ENCODE data around the gene BAMBI.

BAMBI gene

DNA sequence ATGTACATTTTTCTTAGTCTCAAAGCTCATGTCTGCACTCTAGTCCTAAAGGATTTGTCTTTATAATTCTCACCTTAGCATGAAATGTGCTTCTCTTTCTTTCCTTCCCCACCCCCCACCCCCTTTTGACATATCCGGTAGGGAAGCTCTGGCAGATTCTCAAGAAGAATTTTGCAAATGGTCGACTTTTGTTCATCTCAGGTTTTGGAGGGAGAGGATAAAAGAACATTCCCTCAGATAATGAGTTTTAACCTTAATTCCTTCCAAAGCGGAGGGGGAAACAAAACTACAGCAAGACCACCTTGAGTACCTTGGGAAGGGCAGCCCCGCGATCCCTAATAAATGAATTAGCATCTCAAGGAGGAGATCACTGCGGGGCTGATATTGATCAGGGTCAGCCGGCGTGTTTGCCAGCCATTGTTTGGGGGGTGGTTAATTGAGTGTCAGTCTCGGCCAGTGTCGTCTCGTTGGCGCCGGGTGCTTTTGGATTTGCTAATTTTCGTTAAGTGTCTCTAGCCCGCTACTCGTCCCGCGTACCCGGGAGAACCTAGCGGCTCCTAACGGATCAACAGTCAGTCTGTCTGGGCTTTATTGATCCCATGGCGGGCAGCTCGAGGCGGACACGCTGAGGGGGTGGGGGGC is 874 bp upstream of the BAMBI start:
- DNase-seq (ENCODE audit: low read depth) = no peak

DNA sequence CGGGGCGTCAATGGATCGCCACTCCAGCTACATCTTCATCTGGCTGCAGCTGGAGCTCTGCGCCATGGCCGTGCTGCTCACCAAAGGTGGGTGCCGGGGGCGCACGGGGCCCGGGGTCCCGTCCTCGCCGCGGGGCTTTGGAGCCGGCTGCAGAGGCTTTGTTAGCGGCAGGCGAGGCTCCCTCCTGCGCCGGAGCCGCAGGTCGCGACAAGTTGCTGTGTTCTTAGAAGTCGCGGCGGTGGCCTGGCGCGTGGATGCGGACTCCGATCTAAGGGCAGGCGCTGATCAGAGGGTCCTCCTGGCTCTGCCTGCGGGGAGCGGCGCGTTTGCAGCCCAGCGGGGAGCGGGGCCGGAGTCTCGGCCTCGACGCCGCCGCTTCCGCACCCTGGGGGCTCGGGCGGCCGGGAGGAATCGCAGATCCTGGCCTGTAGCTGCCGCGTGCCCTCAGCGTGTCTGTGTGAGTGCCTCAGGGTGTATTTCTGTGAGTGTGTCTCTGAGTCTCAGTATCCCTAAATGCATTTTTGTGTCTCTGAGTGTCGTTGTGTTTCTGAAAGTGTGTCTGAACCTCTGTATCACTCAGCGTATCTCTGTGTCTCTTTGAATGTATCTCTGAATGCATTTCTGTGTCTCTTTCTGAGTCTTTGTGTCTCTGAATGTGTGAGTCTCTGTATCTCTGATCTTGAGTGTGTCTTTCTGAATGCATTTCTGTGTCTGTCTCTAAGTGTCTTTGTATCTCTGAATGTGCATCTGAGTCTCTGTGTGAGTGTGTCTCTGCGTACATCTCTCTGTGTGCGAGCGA is 766 bp downstream of the BAMBI start:
- DNase-seq (ENCODE audit: low read depth) = no peak

DNA sequence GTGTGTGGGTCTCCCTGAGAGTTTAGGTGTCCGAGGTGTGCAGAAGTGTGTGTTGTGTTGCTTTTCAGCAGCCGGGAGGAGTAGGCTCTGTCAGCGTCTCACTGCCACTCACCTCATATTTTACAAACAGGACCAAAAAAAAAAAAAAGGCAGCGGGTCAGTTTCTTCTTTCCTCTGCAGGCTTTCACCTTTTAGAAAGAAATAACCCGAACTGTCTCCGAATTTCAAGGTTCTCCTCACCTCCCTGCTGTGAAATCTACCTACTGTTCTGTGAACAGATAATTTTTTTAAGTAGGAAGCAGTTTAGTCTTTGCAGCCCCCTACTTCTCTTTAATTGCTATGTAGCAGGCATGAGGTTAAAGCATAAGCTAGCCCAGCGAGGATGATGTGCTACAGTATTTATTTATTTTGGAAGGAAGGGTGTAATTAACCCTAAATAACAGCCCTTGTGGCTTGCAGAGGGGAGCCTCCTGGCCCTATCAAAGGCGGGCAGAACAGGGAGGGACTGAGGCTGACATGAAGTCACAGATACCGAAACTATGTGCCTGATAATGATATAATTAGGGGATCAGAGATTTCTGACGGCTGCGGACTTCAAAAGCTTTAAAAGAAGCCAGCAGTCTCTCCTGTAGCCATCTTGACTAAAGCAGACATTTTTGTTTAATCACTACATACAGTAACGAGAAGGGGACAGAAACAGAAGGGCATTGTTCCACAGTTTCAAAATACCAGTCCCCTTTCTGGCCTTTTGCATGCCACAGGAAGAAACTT is 1.6 kb downstream of the BAMBI start:
- DNase-seq (ENCODE audit: low read depth) = no peak

DNA sequence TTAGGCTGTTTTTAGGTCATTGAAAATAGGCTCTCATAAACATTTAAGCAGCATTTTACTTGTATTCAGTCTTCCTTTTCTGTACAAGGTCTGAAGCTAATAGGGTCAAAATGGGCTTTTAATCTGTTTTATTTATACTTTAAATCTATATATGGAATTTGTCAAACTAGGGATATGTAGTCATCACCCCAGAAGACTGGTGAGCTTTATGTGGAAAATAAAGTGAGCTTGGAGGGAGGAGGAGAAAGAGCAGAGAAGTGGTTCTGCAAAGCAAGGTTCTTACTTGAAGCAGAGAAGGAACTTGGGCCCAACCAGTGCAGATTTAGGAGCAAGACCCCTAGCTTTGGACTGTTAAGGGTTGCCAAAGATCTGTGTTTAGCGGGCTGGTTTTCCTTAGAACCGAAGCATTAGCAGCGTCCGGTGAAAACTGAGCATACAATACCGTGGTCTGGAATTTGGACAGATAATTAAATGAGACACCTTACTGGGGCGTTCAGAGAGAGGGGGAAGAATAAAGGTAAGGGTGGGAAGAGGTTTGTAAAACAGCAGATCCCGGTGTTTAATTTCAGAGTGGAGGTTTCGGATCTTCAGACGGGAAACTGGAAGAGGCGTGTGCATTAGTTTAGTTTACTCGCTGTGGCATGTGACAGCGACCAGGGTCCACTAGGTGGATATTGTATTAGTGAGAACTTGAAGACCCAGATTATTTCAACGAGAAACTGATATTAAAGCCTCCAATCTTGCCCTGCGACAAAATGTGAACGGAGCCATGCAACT is 2.4 kb downstream of the BAMBI start:
- DNase-seq (ENCODE audit: low read depth) = no peak

DNA sequence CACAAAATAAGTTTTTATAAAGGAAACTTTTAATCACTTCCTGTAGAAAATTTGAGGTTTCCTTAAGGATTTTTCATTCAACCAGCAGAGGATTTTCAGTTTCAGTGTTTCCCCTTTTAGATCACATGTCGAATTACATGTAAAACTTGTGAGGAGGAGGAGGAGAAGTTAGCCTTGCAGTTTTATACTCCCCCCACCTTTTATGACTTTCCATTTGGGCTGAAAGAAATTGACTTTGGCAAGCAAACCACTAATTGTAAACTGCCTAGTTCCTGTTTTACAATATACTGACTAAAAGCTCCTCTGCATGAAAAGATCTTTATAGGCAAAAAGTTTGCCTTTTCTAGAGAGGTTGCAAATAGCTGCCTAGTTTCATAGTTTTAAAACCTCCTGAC is 3.0 kb downstream of the BAMBI start:
- DNase-seq (ENCODE audit: low read depth) = no peak

DNA sequence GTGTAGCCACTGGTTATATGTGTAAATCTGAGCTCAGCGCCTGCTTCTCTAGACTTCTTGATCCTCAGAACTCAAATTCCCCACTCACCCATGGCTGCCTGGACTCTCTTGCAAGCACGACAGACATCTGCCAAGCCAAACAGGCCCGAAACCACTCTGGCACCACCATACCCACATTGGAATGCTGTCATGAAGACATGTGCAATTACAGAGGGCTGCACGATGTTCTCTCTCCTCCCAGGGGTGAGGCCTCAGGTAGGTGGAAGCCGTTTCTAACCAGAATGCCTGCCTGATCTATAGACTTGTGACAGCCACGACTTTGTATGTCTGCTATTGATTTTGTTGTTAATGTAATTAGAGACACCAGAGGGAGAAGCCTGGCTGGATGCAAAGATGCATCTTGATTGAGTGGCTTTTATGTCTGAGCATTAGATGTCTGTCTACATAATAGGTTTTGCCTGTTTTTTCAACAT is 4.0 kb downstream of the BAMBI start:
- no peak for DNase-seq (ENCODE audit: low read depth)

DNA sequence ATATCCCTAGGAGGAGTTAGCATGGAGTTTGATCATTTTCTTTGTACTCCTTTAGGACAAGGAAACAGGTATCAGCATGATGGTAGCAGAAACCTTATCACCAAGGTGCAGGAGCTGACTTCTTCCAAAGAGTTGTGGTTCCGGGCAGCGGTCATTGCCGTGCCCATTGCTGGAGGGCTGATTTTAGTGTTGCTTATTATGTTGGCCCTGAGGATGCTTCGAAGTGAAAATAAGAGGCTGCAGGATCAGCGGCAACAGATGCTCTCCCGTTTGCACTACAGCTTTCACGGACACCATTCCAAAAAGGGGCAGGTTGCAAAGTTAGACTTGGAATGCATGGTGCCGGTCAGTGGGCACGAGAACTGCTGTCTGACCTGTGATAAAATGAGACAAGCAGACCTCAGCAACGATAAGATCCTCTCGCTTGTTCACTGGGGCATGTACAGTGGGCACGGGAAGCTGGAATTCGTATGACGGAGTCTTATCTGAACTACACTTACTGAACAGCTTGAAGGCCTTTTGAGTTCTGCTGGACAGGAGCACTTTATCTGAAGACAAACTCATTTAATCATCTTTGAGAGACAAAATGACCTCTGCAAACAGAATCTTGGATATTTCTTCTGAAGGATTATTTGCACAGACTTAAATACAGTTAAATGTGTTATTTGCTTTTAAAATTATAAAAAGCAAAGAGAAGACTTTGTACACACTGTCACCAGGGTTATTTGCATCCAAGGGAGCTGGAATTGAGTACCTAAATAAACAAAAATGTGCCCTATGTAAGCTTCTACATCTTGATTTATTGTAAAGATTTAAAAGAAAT is 4.8 kb downstream of the BAMBI start:
- no peak for DNase-seq (ENCODE audit: low read depth)

DNA sequence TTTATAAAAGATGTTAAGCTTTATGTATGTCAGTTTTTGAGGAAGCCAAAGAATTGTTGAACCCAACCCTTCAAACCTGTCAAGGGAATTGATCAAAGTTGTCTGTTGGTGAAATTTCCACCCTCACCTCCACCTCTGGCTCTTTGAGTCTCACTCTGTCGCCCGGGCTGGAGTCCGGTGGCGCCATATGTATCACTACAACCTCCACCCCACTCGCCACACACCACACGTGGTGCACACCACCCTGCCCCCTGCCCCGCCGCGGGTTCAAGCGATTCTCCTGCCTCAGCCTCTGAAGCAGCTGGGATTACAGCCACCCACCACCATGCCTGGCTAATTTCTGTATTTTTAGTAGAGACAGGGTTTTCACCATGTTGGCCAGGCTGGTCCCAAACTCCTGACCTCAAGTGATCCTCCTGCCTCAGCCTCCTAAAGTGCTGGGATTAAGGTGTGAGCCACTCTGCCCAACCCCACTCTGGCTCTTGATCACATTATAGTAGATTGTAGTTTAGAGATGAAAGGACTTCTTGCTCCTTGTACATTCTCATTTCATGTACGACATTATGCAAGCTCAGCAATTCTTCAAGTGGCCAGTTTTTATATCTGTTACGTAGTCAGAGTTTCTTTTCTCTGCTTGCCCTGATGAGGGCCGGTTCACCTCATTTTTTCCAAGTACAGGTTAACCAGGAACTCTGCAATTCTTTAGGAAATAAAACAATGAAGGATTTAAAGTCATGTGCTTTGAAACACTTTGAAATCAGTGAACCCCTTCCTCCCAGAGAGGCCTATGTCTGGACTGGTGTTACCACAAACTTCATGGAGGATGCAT is 7.0 kb downstream of the BAMBI start:
- DNase-seq (ENCODE audit: low read depth) = no peak

DNA sequence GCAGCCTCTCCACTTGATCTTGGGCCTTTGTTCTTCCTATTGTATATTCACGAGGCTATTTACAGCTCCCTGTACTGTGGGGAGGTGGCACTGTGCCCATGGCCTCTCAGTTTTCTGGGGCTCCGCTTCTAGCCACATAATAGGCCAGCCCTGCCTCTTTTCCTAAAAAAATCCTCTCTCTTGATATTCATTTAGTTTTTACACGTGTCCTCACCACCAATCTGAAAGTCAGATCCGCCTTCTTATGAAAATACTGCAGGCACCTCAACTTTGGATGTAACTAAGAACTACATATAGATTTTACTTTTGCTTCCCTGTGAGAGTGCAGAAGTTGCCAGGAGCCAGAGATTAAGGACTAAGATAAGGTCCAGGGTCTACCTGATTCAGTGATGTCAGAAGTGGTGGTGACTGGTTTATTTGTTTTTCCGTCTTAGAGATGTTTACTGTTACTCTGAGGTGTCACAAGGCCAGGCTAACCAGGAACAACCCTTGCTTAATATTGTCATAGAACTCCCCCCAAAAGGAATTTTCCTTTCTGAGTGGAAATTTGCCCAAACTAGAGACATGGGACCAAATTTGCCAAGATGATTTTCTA is 7.8 kb downstream of the BAMBI start:
- no peak for DNase-seq (ENCODE audit: low read depth)

DNA sequence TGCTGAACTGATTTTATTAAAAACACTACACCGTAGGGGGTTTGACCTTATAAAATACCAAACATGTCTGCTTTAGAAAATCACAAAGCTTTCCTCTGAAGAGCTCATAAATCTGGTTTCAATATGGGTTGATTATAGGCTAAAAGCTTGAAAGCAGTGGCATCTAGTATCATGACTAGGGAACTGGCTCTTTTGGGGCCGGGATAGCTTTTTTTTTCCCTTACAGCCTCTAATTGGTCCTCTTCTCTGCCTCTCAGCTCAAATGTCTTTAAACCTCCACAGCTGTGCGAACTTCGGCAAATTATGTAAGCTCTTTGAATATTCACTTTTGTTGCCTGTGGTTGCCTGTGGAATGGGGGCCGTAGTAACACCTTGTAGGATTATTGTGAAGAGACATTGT is 8.4 kb downstream of the BAMBI start:
- no peak for DNase-seq (ENCODE audit: low read depth)

DNA sequence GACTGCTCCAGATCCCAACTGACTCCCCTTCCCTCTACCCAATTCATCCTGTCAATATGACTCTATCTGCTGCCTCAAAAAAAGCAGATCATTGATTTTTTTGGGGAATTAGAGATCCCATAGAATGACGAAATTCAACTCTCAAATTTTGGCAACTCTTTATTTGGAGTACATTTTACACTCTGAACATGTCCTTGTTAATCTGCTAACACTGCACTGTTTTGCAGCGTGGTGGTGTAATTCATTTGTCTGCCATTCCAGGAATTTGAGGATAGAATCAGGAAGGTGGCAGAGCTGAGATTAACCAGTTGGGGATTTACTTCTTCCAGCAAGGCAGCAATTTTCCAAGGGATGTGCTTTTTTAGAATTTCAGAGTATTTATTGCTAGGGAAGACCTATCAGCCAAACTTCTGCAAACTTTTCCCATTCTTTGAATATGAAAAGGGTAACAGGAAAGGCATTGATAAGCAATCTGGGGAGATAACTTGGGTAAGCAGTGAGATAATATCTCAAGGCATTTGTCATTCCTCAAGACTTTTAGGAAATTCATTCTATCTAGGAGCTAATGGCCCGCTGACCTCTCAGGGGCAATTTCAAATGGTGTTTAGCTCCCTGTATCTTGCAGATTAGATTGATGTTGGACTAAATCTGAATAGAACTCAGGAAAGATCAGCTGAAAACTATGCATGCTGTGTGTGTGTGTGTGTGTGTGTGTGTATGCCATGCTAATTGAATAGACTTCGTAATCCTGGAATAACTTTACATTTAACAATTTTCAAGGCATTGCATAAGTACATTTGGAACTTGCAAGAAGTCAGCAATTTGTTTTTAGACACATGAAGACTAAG is 9.7 kb downstream of the BAMBI start:
- no peak for DNase-seq (ENCODE audit: low read depth)

DNA sequence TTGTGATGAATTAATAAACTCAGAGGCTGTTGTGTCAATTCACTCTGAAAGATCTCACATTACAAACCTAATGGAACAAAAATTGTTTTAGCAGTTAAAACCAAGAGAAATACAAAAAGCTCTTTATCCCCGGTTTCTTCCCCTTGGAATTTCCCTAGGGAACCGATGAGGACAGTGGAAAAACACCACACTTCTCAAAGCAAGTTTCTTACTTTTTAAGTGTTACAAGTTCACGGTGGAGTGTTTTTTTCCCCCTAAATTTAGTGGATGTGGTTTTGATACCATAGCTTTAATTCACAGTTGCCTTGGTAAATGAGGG is 10.3 kb downstream of the BAMBI start:
- DNase-seq (ENCODE audit: low read depth) = no peak

DNA sequence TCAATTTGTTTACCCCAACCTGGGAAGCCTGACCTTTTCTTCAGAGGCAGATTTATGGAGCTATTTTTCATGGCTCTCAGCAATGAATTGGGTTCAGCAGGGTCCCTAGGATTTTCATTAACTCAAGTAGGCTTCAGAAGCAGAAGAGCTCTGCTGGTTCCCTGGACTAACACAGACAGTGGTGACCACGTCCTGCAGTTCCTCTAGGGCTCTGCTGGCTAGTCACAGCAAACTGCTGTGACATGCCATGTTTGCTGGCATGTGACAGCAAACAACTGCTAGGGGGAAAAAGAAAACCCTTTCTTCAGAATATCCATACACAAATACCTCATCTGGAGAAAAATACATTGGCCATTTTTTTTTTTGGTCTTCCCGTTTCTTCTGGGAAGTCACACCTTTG is 13.2 kb downstream of the BAMBI start:
- no peak for DNase-seq (ENCODE audit: low read depth)

DNA sequence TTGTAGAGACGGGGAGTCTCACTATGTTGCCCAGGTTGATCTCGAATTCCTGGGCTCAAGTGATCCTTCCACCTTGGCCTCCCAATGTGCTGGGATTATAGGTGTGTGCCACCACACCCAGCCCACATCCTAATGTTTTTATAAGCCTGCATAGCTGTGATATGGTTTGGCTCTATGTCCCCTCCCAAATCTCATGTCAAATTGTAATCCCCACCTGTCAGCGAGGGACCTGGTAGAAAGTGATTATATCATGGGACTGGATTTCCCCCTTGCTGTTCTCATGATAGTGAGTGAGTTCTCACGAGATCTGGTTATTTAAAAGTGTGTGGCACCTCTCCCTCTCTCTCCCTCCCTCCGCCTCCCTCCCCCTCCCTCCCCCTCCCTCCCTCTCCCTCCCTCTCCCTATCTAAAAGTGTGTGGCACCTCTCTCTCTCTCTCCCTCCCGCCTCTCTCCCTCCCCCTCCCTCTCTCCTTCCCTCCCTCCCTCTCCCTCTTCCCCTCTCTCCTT is 13.9 kb downstream of the BAMBI start:
- no peak for DNase-seq (ENCODE audit: low read depth)

DNA sequence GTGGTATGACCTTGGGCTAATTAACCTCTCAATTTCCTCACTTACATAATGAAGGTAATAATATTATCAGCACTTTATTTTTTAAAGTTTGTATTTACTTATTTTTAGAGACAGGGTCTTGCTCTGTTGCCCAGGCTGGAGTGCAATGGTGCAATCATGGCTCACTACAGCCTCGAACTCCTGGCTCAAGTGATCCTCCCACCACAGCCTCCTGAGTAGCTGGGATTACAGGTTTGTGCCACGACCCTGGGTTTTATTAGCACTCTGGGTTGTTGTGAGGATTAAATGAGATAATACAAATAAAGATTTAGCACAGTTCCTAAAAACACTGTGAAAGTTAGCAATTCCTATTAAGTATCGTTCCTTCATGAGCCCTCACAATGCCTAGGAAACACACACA is 14.7 kb downstream of the BAMBI start:
- DNase-seq (ENCODE audit: low read depth) = no peak

DNA sequence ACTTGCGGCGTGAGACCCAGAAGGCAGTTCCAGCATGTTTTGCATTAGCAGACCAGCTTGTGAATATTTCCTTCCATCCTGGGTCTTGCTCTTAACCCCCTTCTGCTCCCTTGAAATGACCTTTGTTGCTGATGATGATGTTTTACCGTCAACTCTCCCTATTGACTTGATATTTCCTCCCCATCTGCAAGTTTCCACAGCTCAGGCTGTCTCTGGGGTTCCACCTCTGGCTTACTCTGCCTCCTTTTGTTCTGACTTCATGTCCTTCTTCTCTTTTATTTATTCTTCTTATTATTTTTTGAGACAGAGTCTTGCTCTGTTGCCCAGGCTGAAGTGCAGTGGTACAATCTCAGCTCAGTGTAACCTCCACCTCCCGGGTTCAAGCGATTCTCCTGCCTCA is 17.2 kb downstream of the BAMBI start:
- no peak for DNase-seq (ENCODE audit: low read depth)

DNA sequence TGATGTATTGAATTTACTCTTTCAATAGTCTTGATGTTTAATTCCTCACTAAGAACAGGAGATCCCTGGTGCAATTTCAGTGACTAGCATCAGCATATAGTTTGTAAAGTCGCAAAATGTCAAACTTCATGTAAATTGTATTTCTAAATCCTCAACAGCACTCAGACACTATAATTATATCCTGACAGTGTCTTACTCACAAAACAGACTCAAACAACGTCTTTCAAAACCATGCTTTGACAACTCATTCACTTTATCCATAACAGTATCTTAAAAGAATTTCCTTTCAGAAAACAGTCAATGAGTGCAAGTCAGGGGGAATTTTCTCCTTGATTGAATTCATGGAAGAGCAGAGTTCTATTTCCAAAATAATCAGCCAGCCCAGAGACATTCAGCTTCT is 20.8 kb downstream of the BAMBI start:
- no peak for DNase-seq (ENCODE audit: low read depth)

DNA sequence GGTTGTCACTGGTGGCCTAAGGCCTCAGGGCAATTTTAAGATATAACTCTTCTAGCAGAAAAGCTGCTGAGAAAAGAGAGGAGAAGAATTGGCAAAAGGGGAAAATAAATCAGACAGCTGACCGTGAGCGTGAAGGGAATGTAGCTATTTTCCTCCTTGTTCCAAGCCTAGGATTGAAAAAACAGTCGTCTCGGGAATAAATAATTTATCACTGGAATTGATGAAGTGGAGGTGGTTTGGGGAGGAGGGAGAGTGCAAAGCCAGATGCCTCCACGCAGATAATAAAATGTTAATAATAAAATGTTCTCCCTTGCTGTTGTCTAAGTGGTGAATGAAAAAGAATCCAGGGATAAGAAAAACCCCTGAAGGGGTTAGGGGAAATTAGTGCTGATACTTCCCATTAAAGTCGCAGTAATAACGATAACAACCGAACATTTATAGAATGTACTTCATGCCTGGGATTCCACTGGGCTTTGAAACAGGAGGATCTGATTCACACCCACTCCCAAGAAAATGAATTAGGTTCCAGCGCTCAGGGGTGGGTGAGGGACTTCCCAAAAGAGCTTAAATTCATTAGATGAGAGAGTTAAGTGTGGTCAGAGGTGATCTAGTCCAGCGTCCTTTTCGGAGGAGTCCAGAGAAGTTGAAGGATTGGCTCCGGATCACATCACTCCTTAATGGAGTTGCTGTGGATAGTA is 27.3 kb downstream of the BAMBI start:
- no peak for DNase-seq (ENCODE audit: low read depth)

All from stimulated activated CD8-positive, alpha-beta memory T cell treated with anti-CD3 and anti-CD28 coated beads, Interleukin-12 subunit alpha, Interleukin-12 subunit beta, amount 100 ng/mL, for 1 hour (primary cell).